ENCODE data around the gene KDM8.

Gene KDM8

GRCh38 chr16:27175888-27176287 is 27.4 kb upstream of the KDM8 start:
- peaks cover 0 to 3% of the 10 kb centered on the region in 2 donors for H3K4me1 ChIP-seq (ENCODE audit: control insufficient read depth in 1 of 2, insufficient read depth in 2 of 2, low read length in 2 of 2)
- H3K4me3 ChIP-seq (ENCODE audit: low read depth in 1 of 2, low read length in 2 of 2): no peak overlapping the region
- no peaks in the 10 kb centered on the region for H3K36me3 ChIP-seq (ENCODE audit: control insufficient read depth in 1 of 2, insufficient read depth in 2 of 2, low read length in 2 of 2)
- no peaks in the 10 kb centered on the region for H3K27me3 ChIP-seq (ENCODE audit: low read depth, low read length)
- no peak overlapping the region for H3K27ac ChIP-seq (ENCODE audit: low read length)
- peaks cover 0 to 5% of the 10 kb centered on the region in 2 donors for H3K9me3 ChIP-seq (ENCODE audit: control insufficient read depth in 1 of 2, low read length in 2 of 2)

GRCh38 chr16:27177031-27177774 is 26.1 kb upstream of the KDM8 start:
- Histone ChIP-seq H3K36me3 (ENCODE audit: control insufficient read depth in 1 of 2, insufficient read depth in 2 of 2, low read length in 2 of 2) (no peaks in the 10 kb centered on the region), H3K4me1 (ENCODE audit: control insufficient read depth in 1 of 2, insufficient read depth in 2 of 2, low read length in 2 of 2) (peaks cover 0 to 3% of the 10 kb centered on the region in 2 donors), H3K4me3 (ENCODE audit: low read depth in 1 of 2, low read length in 2 of 2) (no peak overlapping the region), H3K27me3 (ENCODE audit: low read depth, low read length) (no peaks in the 10 kb centered on the region), H3K27ac (ENCODE audit: low read length) (no peak overlapping the region), H3K9me3 (ENCODE audit: control insufficient read depth in 1 of 2, low read length in 2 of 2) (peaks cover 0 to 4% of the 10 kb centered on the region in 2 donors)

GRCh38 chr16:27179500-27180072 is 23.7 kb upstream of the KDM8 start:
- Histone ChIP-seq H3K27ac (ENCODE audit: low read length) (no peak overlapping the region), H3K27me3 (ENCODE audit: low read depth, low read length) (no peaks in the 10 kb centered on the region), H3K4me1 (ENCODE audit: control insufficient read depth in 1 of 2, insufficient read depth in 2 of 2, low read length in 2 of 2) (peaks cover 0 to under 1% of the 10 kb centered on the region in 2 donors), H3K4me3 (ENCODE audit: low read depth in 1 of 2, low read length in 2 of 2) (no peak overlapping the region), H3K9me3 (ENCODE audit: control insufficient read depth in 1 of 2, low read length in 2 of 2) (peaks cover 0 to 4% of the 10 kb centered on the region in 2 donors), H3K36me3 (ENCODE audit: control insufficient read depth in 1 of 2, insufficient read depth in 2 of 2, low read length in 2 of 2) (no peaks in the 10 kb centered on the region)

GRCh38 chr16:27181019-27181790 is 22.1 kb upstream of the KDM8 start:
- no peaks in the 10 kb centered on the region for H3K27me3 ChIP-seq (ENCODE audit: low read depth, low read length)

GRCh38 chr16:27182906-27183405 is 20.4 kb upstream of the KDM8 start:
- Histone ChIP-seq H3K4me3 (ENCODE audit: low read depth in 1 of 2, low read length in 2 of 2) (no peak overlapping the region), H3K27me3 (ENCODE audit: low read depth, low read length) (no peaks in the 10 kb centered on the region), H3K36me3 (ENCODE audit: control insufficient read depth in 1 of 2, insufficient read depth in 2 of 2, low read length in 2 of 2) (no peaks in the 10 kb centered on the region), H3K27ac (ENCODE audit: low read length) (no peak overlapping the region), H3K9me3 (ENCODE audit: control insufficient read depth in 1 of 2, low read length in 2 of 2) (peaks cover 0 to 4% of the 10 kb centered on the region in 2 donors), H3K4me1 (ENCODE audit: control insufficient read depth in 1 of 2, insufficient read depth in 2 of 2, low read length in 2 of 2) (no peaks in the 10 kb centered on the region)

More at GRCh38 chr16:27181019-27181790, 22.1 kb upstream of the KDM8 start:
- H3K4me3 ChIP-seq (ENCODE audit: low read depth in 1 of 2, low read length in 2 of 2): no peak overlapping the region
- peaks cover 0 to 4% of the 10 kb centered on the region in 2 donors for H3K9me3 ChIP-seq (ENCODE audit: control insufficient read depth in 1 of 2, low read length in 2 of 2)
- no peaks in the 10 kb centered on the region for H3K4me1 ChIP-seq (ENCODE audit: control insufficient read depth in 1 of 2, insufficient read depth in 2 of 2, low read length in 2 of 2)
- no peaks in the 10 kb centered on the region for H3K36me3 ChIP-seq (ENCODE audit: control insufficient read depth in 1 of 2, insufficient read depth in 2 of 2, low read length in 2 of 2)
- H3K27ac ChIP-seq (ENCODE audit: low read length): no peak overlapping the region

GRCh38 chr16:27185776-27186130 is 17.6 kb upstream of the KDM8 start:
- H3K36me3 ChIP-seq (ENCODE audit: control insufficient read depth in 1 of 2, insufficient read depth in 2 of 2, low read length in 2 of 2): no peaks in the 10 kb centered on the region
- H3K27ac ChIP-seq (ENCODE audit: low read length): no peak overlapping the region
- no peaks in the 10 kb centered on the region for H3K27me3 ChIP-seq (ENCODE audit: low read depth, low read length)

GRCh38 chr16:27188633-27189032 is 14.7 kb upstream of the KDM8 start:
- H3K9me3 ChIP-seq (ENCODE audit: control insufficient read depth in 1 of 2, low read length in 2 of 2): no peaks in the 10 kb centered on the region

More at GRCh38 chr16:27185776-27186130, 17.6 kb upstream of the KDM8 start:
- Histone ChIP-seq H3K9me3 (ENCODE audit: control insufficient read depth in 1 of 2, low read length in 2 of 2) (peaks cover 0 to 4% of the 10 kb centered on the region in 2 donors), H3K4me3 (ENCODE audit: low read depth in 1 of 2, low read length in 2 of 2) (no peak overlapping the region), H3K4me1 (ENCODE audit: control insufficient read depth in 1 of 2, insufficient read depth in 2 of 2, low read length in 2 of 2) (no peaks in the 10 kb centered on the region)

GRCh38 chr16:27189335-27189972 is 13.9 kb upstream of the KDM8 start:
- no peaks in the 10 kb centered on the region for H3K27me3 ChIP-seq (ENCODE audit: low read depth, low read length)
- no peak overlapping the region for H3K27ac ChIP-seq (ENCODE audit: low read length)
- no peak overlapping the region for H3K4me3 ChIP-seq (ENCODE audit: low read depth in 1 of 2, low read length in 2 of 2)
- no peaks in the 10 kb centered on the region for H3K4me1 ChIP-seq (ENCODE audit: control insufficient read depth in 1 of 2, insufficient read depth in 2 of 2, low read length in 2 of 2)
- H3K36me3 ChIP-seq (ENCODE audit: control insufficient read depth in 1 of 2, insufficient read depth in 2 of 2, low read length in 2 of 2): no peaks in the 10 kb centered on the region
- H3K9me3 ChIP-seq (ENCODE audit: control insufficient read depth in 1 of 2, low read length in 2 of 2): no peaks in the 10 kb centered on the region

More at GRCh38 chr16:27188633-27189032, 14.7 kb upstream of the KDM8 start:
- no peaks in the 10 kb centered on the region for H3K27me3 ChIP-seq (ENCODE audit: low read depth, low read length)
- no peaks in the 10 kb centered on the region for H3K4me1 ChIP-seq (ENCODE audit: control insufficient read depth in 1 of 2, insufficient read depth in 2 of 2, low read length in 2 of 2)
- no peaks in the 10 kb centered on the region for H3K36me3 ChIP-seq (ENCODE audit: control insufficient read depth in 1 of 2, insufficient read depth in 2 of 2, low read length in 2 of 2)
- H3K27ac ChIP-seq (ENCODE audit: low read length): no peak overlapping the region
- H3K4me3 ChIP-seq (ENCODE audit: low read depth in 1 of 2, low read length in 2 of 2): no peak overlapping the region

- no peak overlapping the region for H3K27ac ChIP-seq (ENCODE audit: low read length)
- no peaks in the 10 kb centered on the region for H3K36me3 ChIP-seq (ENCODE audit: control insufficient read depth in 1 of 2, insufficient read depth in 2 of 2, low read length in 2 of 2)
- no peak overlapping the region for H3K4me3 ChIP-seq (ENCODE audit: low read depth in 1 of 2, low read length in 2 of 2)
- no peaks in the 10 kb centered on the region for H3K9me3 ChIP-seq (ENCODE audit: control insufficient read depth in 1 of 2, low read length in 2 of 2)
- H3K4me1 ChIP-seq (ENCODE audit: control insufficient read depth in 1 of 2, insufficient read depth in 2 of 2, low read length in 2 of 2): no peaks in the 10 kb centered on the region
- H3K27me3 ChIP-seq (ENCODE audit: low read depth, low read length): no peaks in the 10 kb centered on the region
Observed at GRCh38 chr16:27190316-27190871, 12.9 kb upstream of the KDM8 start.

- H3K36me3 ChIP-seq (ENCODE audit: control insufficient read depth in 1 of 2, insufficient read depth in 2 of 2, low read length in 2 of 2): no peaks in the 10 kb centered on the region
- no peak overlapping the region for H3K27ac ChIP-seq (ENCODE audit: low read length)
- H3K9me3 ChIP-seq (ENCODE audit: control insufficient read depth in 1 of 2, low read length in 2 of 2): no peaks in the 10 kb centered on the region
- no peaks in the 10 kb centered on the region for H3K4me1 ChIP-seq (ENCODE audit: control insufficient read depth in 1 of 2, insufficient read depth in 2 of 2, low read length in 2 of 2)
- H3K4me3 ChIP-seq (ENCODE audit: low read depth in 1 of 2, low read length in 2 of 2): no peak overlapping the region
- H3K27me3 ChIP-seq (ENCODE audit: low read depth, low read length): no peaks in the 10 kb centered on the region
Observed at GRCh38 chr16:27191352-27191924, 11.9 kb upstream of the KDM8 start.
